ENCODE data around the gene WDR1. TPM values are rescaled to one million over a fixed set of nuclear protein-coding genes. Genes with fewer than 3 reads are reported as not detected.

Gene WDR1
- total RNA-seq, 4 donors from 2014 or later: 57.3 to 84.2 (median 72.7) TPM

DNA sequence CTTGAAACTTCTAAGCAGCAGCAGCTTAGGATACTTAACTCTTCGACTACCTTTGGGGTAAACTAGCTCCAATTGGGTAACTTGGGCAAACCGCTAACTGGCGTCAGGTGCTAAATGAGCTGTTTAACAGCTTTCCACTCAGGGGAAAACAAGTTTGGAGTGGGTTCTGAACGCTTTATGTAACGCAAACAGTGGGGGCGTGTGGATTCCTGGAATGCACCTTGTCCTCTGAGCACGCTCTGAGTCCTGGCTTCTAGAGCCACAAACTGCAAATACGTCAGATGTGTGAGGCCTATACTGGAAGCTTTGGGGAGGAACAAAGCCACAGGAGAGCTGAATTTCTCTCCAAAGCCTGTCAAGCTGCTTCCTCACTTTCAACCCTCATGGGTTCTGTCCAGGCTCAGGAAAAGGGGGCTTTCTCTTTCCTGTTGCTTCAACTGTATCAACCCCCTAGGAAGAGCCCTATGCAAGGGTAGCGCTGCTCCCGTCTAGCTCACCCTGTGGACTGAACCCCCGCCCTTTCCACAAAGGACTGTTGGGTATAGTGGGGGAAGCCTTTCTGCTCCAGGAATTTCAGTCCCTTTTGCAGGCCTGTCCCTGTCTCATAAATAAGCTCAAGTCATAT lies 4.5 kb upstream of the WDR1 start:
- TF ChIP-seq POLR2A (IDR thresholded peaks at IDR 0.05): no peak
- TF ChIP-seq, protein P1, sequence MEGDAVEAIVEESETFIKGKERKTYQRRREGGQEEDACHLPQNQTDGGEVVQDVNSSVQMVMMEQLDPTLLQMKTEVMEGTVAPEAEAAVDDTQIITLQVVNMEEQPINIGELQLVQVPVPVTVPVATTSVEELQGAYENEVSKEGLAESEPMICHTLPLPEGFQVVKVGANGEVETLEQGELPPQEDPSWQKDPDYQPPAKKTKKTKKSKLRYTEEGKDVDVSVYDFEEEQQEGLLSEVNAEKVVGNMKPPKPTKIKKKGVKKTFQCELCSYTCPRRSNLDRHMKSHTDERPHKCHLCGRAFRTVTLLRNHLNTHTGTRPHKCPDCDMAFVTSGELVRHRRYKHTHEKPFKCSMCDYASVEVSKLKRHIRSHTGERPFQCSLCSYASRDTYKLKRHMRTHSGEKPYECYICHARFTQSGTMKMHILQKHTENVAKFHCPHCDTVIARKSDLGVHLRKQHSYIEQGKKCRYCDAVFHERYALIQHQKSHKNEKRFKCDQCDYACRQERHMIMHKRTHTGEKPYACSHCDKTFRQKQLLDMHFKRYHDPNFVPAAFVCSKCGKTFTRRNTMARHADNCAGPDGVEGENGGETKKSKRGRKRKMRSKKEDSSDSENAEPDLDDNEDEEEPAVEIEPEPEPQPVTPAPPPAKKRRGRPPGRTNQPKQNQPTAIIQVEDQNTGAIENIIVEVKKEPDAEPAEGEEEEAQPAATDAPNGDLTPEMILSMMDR (IDR thresholded peaks at IDR 0.05 in 4 of 5, conservative IDR thresholded peaks at IDR 0.05 in 1 of 5): no peak
- ATAC-seq: no peak
- Histone ChIP-seq H3K4me3 (no peak overlapping the region), H3K27me3 (no peaks in the 10 kb centered on the region), H3K36me3 (no peaks in the 10 kb centered on the region), H3K9me3 (no peaks in the 10 kb centered on the region), H3K4me1 (peaks cover 14 to 22% of the 10 kb centered on the region in 2 donors), H3K27ac (no peak overlapping the region)
- intact Hi-C loops (cut with DNase I; ENCODE audit: low total_unique reads) (no loop called here), in situ Hi-C loops (cut with MboI; ENCODE audit: low sequenced_read_pairs in 4 of 4) (no loop called here)
- no peak for DNase-seq

DNA sequence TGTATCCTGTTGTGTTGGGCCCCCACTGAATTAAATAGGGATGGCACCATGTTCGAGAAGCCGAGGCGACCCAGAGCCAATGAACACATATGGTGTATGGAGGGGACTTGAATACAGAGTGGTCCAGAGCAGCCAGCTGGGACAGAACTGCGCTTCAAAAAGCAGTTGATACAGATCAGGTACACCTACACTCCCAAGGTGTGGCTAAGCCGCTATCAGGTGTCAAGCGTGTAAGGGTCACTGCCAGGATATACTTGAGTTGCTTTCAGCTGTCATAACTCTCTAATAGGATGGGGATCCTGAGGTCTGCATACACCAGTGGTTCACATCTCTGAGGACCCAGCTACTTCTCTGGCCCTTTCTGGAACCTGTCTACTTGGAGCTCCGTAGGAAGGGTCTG lies 3.2 kb upstream of the WDR1 start:
- intact Hi-C loops (cut with DNase I; ENCODE audit: low total_unique reads) (loop anchor here (10.0 kb wide), 1 partner anchor 105 kb away; no protein-coding TSS in a partner anchor), in situ Hi-C loops (cut with MboI; ENCODE audit: low sequenced_read_pairs in 4 of 4) (no loop called here)
- Histone ChIP-seq H3K27ac (no peak overlapping the region), H3K27me3 (no peaks in the 10 kb centered on the region), H3K9me3 (no peaks in the 10 kb centered on the region), H3K4me3 (no peak overlapping the region), H3K4me1 (peaks cover 27 to 31% of the 10 kb centered on the region in 2 donors), H3K36me3 (no peaks in the 10 kb centered on the region)
- DNase-seq: no peak
- TF ChIP-seq, protein P1 (IDR thresholded peaks at IDR 0.05 in 4 of 5, conservative IDR thresholded peaks at IDR 0.05 in 1 of 5): no peak
- TF ChIP-seq POLR2A (IDR thresholded peaks at IDR 0.05): no peak
- no peak for ATAC-seq

DNA sequence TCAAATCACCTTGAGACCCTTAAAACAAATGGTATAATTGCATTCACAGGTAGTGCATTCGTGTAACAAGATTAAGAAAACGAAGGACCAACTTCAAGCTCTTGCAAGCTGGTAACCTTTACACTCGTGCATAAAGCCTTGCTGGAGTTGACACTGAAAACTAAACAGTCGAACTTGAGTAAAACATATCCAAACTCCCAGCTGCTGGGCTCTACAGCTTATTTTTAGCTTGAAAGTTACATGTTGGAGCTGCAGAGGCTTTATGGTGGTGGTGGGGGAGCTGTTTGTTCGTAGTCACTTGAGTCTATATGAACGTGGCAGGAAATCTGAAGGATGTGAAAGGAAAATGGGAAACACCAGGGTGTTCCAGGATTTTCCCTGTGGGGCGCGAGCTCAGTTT lies 2.7 kb upstream of the WDR1 start:
- no peaks in the 10 kb centered on the region for H3K36me3 ChIP-seq
- H3K27ac ChIP-seq: no peak overlapping the region
- H3K4me1 ChIP-seq: peaks cover 32 to 35% of the 10 kb centered on the region in 2 donors
- H3K9me3 ChIP-seq: no peaks in the 10 kb centered on the region
- no peaks in the 10 kb centered on the region for H3K27me3 ChIP-seq
- in situ Hi-C loops (cut with MboI; ENCODE audit: low sequenced_read_pairs in 4 of 4): no loop called here
- ATAC-seq: no peak
- no peak for DNase-seq
- no peak overlapping the region for H3K4me3 ChIP-seq
- TF ChIP-seq, protein P1 (IDR thresholded peaks at IDR 0.05 in 4 of 5, conservative IDR thresholded peaks at IDR 0.05 in 1 of 5): no peak
- TF ChIP-seq POLR2A (IDR thresholded peaks at IDR 0.05): no peak
- intact Hi-C loops (cut with DNase I; ENCODE audit: low total_unique reads): loop anchor here (10.0 kb wide), 1 partner anchor 104 kb away; no protein-coding TSS in a partner anchor

DNA sequence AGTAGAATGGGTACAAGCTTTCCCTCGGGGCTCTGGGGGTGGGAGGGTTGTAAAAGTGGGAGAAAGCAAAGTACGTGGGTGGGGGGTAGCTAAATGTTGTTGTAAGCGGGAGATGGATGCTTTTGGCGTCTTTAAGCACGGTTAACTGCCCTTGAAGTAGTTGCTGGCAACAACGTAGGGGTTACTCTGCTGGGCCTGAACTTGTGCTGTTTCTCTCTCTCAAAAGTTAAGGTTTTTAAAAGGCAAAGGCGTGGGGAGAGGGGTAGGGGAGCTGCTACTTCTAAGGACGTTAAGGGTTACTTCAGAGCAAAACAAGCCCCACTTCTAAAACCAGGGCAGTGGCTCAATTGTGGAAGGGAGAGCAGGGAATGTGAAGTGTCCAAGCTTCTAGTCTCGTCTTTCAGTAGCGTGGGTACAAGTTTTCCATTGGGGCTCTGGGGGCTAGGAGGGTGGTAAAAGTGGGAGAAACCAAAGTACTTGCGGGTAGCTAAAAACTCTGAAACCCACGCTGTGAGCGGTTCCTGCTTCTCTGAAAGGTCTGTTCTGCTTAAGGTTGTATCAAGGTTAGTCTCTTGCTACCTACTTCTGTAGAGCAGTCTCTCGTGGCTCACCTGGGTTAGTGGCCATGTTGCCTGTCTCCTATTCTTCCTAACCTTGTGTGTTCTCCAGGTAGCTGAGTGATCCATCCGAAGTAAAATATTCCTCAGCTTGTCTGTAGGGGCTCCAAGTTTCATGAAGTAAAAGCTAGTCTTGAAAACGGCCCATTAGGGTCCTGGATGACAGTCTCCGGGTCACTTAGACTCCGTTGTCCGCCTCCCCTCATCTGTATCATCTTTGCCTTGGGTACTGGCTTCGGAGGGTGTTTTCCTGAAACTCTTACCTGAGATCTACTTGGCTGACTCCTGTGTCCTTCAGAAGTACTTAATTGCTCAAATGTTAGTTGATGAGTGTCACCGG lies 1.7 kb upstream of the WDR1 start:
- Histone ChIP-seq H3K36me3 (peaks cover 0 to 5% of the 10 kb centered on the region in 2 donors), H3K27ac (peak overlapping the region; percentile 93 to 99 (median 97)), H3K27me3 (no peaks in the 10 kb centered on the region), H3K9me3 (no peaks in the 10 kb centered on the region), H3K4me3 (no peak overlapping the region), H3K4me1 (peaks cover 35 to 36% of the 10 kb centered on the region in 2 donors)
- DNase-seq: no peak
- in situ Hi-C loops (cut with MboI; ENCODE audit: low sequenced_read_pairs in 4 of 4): no loop called here
- intact Hi-C loops (cut with DNase I; ENCODE audit: low total_unique reads): loop anchor here (10.0 kb wide), 1 partner anchor 104 kb away; no protein-coding TSS in a partner anchor
- TF ChIP-seq, protein P1 (IDR thresholded peaks at IDR 0.05 in 4 of 5, conservative IDR thresholded peaks at IDR 0.05 in 1 of 5): no peak
- TF ChIP-seq POLR2A (IDR thresholded peaks at IDR 0.05): no peak
- no peak for ATAC-seq
